DND-41 (cell line): ENCODE measurements around the gene SCAPER.

Source experiments
- EZH2 ChIP-seq: IDR thresholded peaks from 3 replicates; pipeline ENCODE4 v1.6.1; 2012; ENCODE audit warnings: borderline replicate concordance, low read depth, mild to moderate bottlenecking, moderate library complexity, low read length, inconsistent platforms; ENCODE audit not compliant: severe bottlenecking
- TF ChIP-seq, protein P1 (sequence below): IDR thresholded peaks from 2 replicates; pipeline ENCODE4 v1.5.1; 2012; ENCODE audit warnings: borderline replicate concordance, low read length, moderate library complexity, mild to moderate bottlenecking; ENCODE audit not compliant: poor library complexity, severe bottlenecking; ENCODE audit errors: extremely low read depth

DNA sequence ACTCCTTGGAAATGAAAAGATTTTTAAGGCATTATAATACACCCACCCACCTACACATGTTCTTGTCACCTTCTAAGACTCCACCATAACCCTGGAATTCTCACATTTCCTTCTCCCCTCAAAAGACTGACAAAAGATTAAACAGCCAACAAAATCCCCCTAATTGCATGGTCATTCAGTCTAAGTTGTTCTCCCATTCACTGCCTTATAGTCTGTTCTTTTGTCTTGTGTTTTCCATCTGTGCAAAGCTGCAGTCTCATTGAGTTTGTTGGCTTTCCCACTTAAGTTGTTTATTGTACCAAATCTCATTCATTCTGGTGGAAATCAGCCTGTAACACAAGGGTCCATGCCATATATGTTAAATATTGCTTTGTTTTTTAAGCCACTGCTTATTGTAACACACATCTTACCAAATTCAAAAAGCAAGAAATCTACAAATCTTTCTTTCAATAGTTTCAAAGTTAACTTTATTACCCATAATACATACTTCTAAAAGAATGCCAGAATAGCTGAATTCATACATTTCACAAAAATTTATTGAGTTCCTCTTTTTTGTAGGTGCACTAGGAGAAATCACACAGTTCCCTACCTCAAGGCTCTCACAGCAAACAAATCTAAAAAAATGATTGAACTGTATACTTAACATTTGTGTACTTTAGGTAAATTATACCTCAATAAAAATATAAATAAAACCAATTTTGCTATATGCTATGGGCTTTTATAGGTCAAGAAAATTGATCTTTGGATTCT lies 24.0 kb upstream of the SCAPER start:
- TF ChIP-seq, protein P1, sequence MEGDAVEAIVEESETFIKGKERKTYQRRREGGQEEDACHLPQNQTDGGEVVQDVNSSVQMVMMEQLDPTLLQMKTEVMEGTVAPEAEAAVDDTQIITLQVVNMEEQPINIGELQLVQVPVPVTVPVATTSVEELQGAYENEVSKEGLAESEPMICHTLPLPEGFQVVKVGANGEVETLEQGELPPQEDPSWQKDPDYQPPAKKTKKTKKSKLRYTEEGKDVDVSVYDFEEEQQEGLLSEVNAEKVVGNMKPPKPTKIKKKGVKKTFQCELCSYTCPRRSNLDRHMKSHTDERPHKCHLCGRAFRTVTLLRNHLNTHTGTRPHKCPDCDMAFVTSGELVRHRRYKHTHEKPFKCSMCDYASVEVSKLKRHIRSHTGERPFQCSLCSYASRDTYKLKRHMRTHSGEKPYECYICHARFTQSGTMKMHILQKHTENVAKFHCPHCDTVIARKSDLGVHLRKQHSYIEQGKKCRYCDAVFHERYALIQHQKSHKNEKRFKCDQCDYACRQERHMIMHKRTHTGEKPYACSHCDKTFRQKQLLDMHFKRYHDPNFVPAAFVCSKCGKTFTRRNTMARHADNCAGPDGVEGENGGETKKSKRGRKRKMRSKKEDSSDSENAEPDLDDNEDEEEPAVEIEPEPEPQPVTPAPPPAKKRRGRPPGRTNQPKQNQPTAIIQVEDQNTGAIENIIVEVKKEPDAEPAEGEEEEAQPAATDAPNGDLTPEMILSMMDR: no peak
- no peak for TF ChIP-seq EZH2
